Breast epithelium (tissue), 4 donors: ENCODE data around the gene RGS7. TPM values are rescaled to one million over a fixed set of nuclear protein-coding genes. Genes with fewer than 3 reads are reported as not detected.
"Not testable (repeated sequence)": the region's sequence is repeated elsewhere in the genome, so short reads cannot be mapped to it uniquely, and the experiment has no call there.

Source experiments
- DNase-seq, 2 donors: peaks; one replicate each; pipeline ENCODE4 v3.0.0-alpha.2; 2019; ENCODE audit warnings: low spot score in 2 of 2
- H3K27ac ChIP-seq, 2 donors: fragments of 200-600 bp; sonication (generic) in 1 of 2; one replicate each; pipeline ENCODE4 v1.5.1; 2016 to 2019; ENCODE audit warnings: mild to moderate bottlenecking in 1 of 2
- H3K27me3 ChIP-seq, 2 donors: fragments of 200-600 bp; sonication (generic) in 1 of 2; one replicate each; pipeline versions ENCODE4 v1.5.1 to v1.6.0; 2017 to 2019; ENCODE audit warnings: control low read depth in 1 of 2, mild to moderate bottlenecking in 1 of 2
- H3K36me3 ChIP-seq: fragments of 200-600 bp; one replicate; pipeline ENCODE4 v1.5.1; 2019
- H3K4me1 ChIP-seq, 2 donors: fragments of 200-600 bp; sonication (generic); one replicate each; pipeline ENCODE4 v1.5.1; 2016 to 2019; ENCODE audit warnings: control low read depth in 1 of 2
- H3K4me3 ChIP-seq, 3 donors: fragments of 200-600 bp; sonication (generic); 1 replicate in 2 of 3; 2 replicates in 1 of 3; pipeline ENCODE4 v1.5.1; 2016 to 2019; ENCODE audit warnings: mild to moderate bottlenecking in 3 of 3, moderate library complexity in 2 of 3
- H3K9me3 ChIP-seq, 2 donors: fragments of 200-600 bp; sonication (generic) in 1 of 2; one replicate each; pipeline ENCODE4 v1.5.1; 2016 to 2019; ENCODE audit warnings: control low read depth in 1 of 2
- POLR2A ChIP-seq: fragments of 450-650 bp; IDR thresholded peaks from one replicate; pipeline ENCODE4 v1.6.1; 2016; ENCODE audit warnings: antibody characterized with exemption, mild to moderate bottlenecking, moderate library complexity
- POLR2AphosphoS5 ChIP-seq, 3 donors: sonication (generic); formaldehyde crosslinking; IDR thresholded peaks; one replicate each; pipeline ENCODE4 v1.6.1; 2017; ENCODE audit warnings: antibody characterized with exemption in 3 of 3
- intact Hi-C: fragments of 100-400 bp; cut with DNase I; formaldehyde crosslinking; loops from one replicate; pipeline ENCODE4 v1.15.1; 2023; ENCODE audit warnings: low total_unique reads
- total RNA-seq, 3 donors: library from RNA; depleted of rRNA; stranded (reverse); fragments of >200 nt; gene quantifications; one replicate each; pipeline ENCODE4 v1.1.0, GENCODE V29; 2016
- TF ChIP-seq, protein P1 (sequence below), 3 donors: fragments of 450-650 bp; IDR thresholded peaks; one replicate each; pipeline ENCODE4 v1.5.1; 2016 to 2017; ENCODE audit warnings: antibody characterized with exemption in 3 of 3, mild to moderate bottlenecking in 3 of 3, moderate library complexity in 3 of 3

Gene RGS7
- total RNA-seq, 3 donors from 2014 or later = 0.16 TPM; not detected in 2

DNA sequence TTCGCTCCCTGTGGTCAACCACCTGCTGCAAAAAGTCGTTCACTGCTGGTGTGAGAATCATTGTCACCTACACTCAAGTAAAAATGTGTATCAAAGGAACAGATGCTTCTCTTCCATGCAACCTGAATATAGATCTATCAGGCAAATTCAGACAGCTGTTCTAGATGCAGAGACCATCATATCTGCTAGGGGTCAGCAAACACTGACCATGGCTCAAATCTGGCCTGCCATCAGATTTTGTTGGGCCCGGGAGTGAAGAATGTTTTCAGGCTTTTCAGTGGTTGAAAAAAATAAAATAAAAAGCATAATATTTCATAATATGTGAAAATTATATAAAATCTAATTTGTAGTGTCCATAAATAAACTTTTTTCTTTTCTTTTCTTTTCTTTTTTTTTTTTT is 199.6 kb downstream of the RGS7 start:
- no peaks in the 10 kb centered on the region for H3K36me3 ChIP-seq
- no peaks in the 10 kb centered on the region for H3K9me3 ChIP-seq
- H3K4me1 ChIP-seq = no peaks in the 10 kb centered on the region
- no peak for TF ChIP-seq POLR2A
- no peak for TF ChIP-seq POLR2AphosphoS5 (IDR thresholded peaks at IDR 0.05)
- TF ChIP-seq, protein P1, sequence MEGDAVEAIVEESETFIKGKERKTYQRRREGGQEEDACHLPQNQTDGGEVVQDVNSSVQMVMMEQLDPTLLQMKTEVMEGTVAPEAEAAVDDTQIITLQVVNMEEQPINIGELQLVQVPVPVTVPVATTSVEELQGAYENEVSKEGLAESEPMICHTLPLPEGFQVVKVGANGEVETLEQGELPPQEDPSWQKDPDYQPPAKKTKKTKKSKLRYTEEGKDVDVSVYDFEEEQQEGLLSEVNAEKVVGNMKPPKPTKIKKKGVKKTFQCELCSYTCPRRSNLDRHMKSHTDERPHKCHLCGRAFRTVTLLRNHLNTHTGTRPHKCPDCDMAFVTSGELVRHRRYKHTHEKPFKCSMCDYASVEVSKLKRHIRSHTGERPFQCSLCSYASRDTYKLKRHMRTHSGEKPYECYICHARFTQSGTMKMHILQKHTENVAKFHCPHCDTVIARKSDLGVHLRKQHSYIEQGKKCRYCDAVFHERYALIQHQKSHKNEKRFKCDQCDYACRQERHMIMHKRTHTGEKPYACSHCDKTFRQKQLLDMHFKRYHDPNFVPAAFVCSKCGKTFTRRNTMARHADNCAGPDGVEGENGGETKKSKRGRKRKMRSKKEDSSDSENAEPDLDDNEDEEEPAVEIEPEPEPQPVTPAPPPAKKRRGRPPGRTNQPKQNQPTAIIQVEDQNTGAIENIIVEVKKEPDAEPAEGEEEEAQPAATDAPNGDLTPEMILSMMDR (IDR thresholded peaks at IDR 0.05) = no peak
- intact Hi-C loops = no loop called here
- no peak for DNase-seq
- no peak overlapping the region for H3K27ac ChIP-seq
- no peak overlapping the region for H3K4me3 ChIP-seq
- H3K27me3 ChIP-seq = no peaks in the 10 kb centered on the region

GRCh38 chr1:241156231-241156965 is 200.6 kb downstream of the RGS7 start:
- no peaks in the 10 kb centered on the region for H3K36me3 ChIP-seq
- DNase-seq = no peak
- TF ChIP-seq, protein P1 (IDR thresholded peaks at IDR 0.05) = no peak
- TF ChIP-seq POLR2A = no peak
- TF ChIP-seq POLR2AphosphoS5 (IDR thresholded peaks at IDR 0.05) = no peak
- no peaks in the 10 kb centered on the region for H3K27me3 ChIP-seq
- no peak overlapping the region for H3K27ac ChIP-seq
- no peaks in the 10 kb centered on the region for H3K9me3 ChIP-seq
- intact Hi-C loops = no loop called here
- no peak overlapping the region for H3K4me3 ChIP-seq
- no peaks in the 10 kb centered on the region for H3K4me1 ChIP-seq

DNA sequence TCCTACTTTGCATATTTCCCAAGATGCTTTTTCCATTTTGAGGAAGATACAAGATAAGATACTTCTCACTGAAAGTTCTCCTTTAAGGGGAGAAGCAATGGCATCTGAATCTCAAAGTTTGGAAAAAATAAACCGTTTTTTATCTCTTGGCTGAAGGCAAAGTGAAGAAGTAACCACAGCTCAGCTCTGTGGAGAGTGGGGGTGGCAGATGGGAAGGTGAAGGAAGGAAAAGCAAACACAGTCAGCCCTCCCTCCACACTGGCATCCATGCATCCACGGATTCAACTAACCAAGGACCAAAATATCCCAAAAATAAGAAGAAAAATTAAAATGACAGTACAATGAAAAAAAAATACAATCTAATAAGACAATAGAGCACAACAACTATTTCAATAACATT is 211.1 kb downstream of the RGS7 start:
- H3K4me3 ChIP-seq = no peak overlapping the region
- no peaks in the 10 kb centered on the region for H3K36me3 ChIP-seq
- H3K27ac ChIP-seq = no peak overlapping the region
- TF ChIP-seq, protein P1 (IDR thresholded peaks at IDR 0.05) = no peak
- TF ChIP-seq POLR2AphosphoS5 (IDR thresholded peaks at IDR 0.05) = no peak
- TF ChIP-seq POLR2A = no peak
- peaks cover 0 to 6% of the 10 kb centered on the region in 2 donors for H3K9me3 ChIP-seq
- intact Hi-C loops = no loop called here
- no peak for DNase-seq
- H3K4me1 ChIP-seq = no peaks in the 10 kb centered on the region
- H3K27me3 ChIP-seq = no peaks in the 10 kb centered on the region

DNA sequence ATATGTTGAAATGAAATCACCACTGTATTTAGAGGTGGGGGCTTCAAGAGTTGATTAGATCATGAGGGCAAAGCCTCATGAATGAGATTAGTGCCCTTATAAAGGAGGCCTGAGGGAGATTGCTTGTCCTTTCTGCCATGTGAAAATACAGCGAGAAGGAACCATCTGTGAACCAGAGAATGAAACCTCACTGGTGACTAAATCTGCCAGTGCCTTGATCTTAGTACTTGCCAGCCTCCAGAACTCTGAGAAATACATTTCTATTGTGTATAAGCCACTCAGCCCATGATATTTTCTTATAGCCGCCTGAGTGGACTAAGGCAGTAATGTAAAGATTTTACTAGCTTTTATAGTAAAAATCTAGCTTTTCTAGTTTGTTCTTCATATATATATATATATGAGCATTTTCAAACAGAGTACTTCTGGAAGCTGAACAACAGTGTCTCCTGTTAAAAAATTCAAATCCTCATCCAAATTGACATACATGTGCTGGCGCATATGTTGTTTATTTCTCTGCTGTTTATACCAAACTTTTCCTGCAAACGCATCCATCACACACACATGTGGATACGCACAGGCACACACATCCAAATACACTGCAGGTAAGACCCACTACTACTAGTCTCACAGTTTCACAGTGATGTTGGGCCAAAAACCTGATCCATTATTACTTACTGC is 213.1 kb downstream of the RGS7 start:
- no peaks in the 10 kb centered on the region for H3K27me3 ChIP-seq
- H3K4me1 ChIP-seq = no peaks in the 10 kb centered on the region
- no peak overlapping the region for H3K27ac ChIP-seq
- intact Hi-C loops = no loop called here
- H3K4me3 ChIP-seq = no peak overlapping the region
- TF ChIP-seq POLR2A (no peak), POLR2AphosphoS5 (IDR thresholded peaks at IDR 0.05) (no peak)
- TF ChIP-seq, protein P1 (IDR thresholded peaks at IDR 0.05) = no peak
- peaks cover 0 to 6% of the 10 kb centered on the region in 2 donors for H3K9me3 ChIP-seq
- no peak for DNase-seq
- no peaks in the 10 kb centered on the region for H3K36me3 ChIP-seq

DNA sequence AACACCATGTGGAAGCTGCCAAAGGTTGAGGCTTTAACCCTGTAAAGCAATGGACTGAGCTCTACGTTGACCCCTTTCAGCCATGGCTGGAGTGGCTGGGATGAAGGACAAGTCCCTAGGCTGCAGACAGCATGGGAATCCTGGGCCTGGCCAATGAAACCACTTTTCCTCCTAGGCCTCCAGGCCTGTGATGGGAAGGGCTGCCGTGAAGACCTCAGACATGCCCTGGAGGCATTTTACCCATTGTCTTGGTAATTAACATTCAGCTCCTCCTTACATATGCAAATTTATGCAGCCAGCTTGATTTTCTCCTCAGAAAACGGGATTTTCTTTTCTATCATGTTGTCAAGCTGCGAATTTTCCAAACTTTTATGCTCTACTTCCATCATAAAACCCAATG is 214.5 kb downstream of the RGS7 start:
- no peak for DNase-seq
- no peaks in the 10 kb centered on the region for H3K4me1 ChIP-seq
- H3K36me3 ChIP-seq = no peaks in the 10 kb centered on the region
- H3K27ac ChIP-seq = no peak overlapping the region
- H3K4me3 ChIP-seq = no peak overlapping the region
- H3K27me3 ChIP-seq = no peaks in the 10 kb centered on the region
- intact Hi-C loops = no loop called here
- TF ChIP-seq POLR2AphosphoS5 (IDR thresholded peaks at IDR 0.05) (no peak), POLR2A (no peak)
- TF ChIP-seq, protein P1 (IDR thresholded peaks at IDR 0.05) = no peak
- H3K9me3 ChIP-seq = peaks cover 0 to 6% of the 10 kb centered on the region in 2 donors

DNA sequence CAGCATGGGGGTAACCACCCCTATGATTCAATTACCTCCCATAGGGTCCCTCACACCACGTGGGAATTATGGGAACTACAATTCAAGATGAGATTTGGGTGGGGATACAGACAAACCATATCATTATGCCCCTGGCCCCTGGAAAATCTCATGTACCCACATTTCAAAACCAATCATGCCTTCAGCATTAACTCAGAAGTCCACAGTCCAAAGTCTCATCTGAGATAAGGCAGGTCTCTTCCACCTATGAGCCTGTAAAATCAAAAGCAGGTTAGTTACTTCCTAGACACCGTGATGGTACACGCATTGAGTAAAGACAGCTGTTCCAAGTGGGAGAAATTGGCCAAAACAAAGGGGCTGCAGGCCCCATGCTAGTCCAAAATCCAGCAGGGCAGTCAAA is 215.4 kb downstream of the RGS7 start:
- H3K9me3 ChIP-seq, H3K27ac ChIP-seq, intact Hi-C loops, H3K4me3 ChIP-seq, H3K36me3 ChIP-seq, DNase-seq, H3K4me1 ChIP-seq, H3K27me3 ChIP-seq: not testable (repeated sequence)
